Measurements from ENCODE around the gene PRDM16.
A peak's percentile ranks its signal among the peaks of the same experiment; 100 is the strongest.

The PRDM16 gene

GRCh38 chr1:3290915-3291314 is 221.9 kb downstream of the PRDM16 start:
- DNase-seq = no peak

DNA sequence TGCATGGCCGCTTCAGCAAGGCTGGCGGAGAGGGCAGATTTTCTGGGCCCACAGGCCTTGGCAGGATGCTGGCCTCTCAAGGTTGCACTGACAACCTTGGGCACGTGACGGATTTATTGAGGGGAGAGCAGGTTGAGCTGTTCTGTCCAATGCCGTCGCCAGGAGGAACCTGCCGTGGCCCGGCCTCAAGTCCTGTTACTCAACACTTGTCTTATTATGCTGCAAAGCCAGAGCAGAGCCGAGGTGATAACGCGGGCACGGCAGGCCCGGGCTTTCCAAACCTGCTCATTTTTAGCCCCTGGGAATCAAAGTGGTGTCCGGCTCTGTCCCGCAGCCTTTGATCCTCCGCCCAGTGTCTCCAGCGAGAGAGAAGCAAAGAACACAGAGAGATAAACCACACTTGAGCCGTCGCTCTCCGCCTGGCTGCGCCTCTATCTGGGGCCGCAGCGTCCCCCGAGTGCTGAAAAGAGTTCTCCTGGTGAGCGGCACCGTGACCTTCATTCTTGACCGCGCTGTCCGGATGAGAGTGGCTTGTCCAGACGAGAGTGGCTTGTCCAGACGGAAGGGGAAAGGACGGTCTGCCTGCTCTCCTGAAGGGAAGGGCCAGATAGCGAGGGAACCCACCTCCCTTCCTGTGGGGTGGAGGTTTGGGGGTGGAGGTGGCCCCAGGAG is 223.2 kb downstream of the PRDM16 start:
- no peak for DNase-seq

- no peak for DNase-seq
These were observed 224.0 kb downstream of the PRDM16 start for GRCh38 chr1:3292868-3293562.

DNA sequence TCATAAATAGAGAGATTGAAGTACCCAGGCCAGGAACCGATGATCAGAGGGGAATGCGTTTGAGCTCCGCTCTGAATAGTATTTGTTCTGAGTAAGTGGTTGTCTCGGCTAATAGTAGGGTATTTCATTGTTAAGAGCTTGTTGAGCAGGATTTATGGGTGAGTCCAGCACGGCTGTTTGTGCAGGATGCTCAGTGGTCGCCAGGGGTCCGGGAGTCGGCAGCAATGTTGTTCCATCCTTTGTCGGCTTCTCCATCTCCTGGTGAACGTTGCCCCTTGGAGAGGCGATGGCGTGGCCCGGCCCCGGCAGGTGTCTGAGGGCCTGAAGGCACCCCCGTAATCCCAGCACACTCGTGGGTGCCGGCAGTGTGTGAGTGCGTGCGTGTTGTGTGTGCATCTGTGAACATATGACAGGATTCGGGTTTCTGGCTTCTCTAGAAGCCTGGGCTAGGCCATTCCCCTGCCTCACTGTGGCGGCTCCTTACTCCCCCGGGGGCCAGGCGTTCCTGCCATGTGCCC is 224.6 kb downstream of the PRDM16 start:
- no peak for DNase-seq

DNA sequence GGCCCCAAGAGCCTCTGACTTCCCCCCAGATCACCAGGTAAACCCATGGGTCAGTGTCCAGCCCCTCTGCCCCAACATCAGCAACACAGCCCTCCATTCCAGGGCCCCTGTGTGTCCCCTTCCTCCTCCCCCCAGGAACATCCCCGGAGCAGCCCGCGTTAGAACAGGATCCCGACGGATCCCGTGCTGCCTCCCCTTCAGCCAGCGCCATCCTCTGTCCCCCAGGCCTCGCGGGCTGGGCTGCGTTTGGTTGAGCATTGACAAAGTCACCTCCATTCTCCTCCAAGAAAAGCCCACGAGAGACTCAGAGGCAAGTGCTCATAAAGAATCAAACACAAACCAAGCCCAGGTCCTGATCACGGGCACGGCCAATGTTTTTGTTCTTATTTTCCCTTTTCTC is 225.4 kb downstream of the PRDM16 start:
- DNase-seq = no peak

DNA sequence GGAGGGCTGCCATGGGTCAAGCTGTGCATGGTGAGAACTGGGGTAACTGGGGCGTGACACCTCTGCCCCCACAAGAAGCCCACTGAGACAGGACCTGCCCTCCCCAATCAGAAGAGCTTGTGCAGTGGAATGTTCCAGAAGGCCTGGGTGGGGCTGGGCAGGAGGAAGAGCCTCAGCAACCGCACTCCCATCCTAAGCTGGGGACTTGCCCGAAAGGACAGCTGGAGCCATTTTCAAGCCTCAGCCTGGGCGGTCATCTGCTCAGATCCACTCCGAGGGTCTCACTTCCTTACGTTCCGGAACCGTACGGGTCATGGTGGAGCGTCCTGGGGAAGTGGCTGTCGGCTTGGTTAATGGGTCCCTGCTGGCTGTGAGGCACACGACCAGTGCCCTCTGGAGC is 226.8 kb downstream of the PRDM16 start:
- no peak for DNase-seq

GRCh38 chr1:3296326-3296725 is 227.3 kb downstream of the PRDM16 start:
- DNase-seq = no peak

GRCh38 chr1:3296826-3297225 is 227.8 kb downstream of the PRDM16 start:
- DNase-seq = no peak

DNA sequence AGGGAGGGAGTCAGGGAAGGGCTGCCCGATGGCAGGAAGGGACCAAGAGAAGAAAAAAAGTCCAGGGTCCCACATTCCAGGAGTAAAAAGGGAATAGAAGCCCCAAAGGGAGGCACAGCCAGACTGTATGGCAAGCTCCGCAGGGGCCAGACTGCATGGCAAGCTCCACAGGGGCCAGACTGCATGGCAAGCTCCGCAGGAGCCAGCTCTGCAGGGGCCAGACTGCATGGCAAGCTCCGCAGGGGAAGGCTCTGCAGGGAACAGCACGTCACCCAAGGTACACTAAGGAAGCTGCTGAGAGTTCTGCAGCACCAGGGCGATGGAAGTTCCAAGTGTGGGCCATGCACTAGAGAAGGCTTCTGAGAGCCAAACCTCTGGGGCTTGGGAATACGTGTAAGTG is 228.8 kb downstream of the PRDM16 start:
- DNase-seq = no peak

- no peak for DNase-seq
These were observed 229.2 kb downstream of the PRDM16 start for GRCh38 chr1:3298197-3298596.

DNA sequence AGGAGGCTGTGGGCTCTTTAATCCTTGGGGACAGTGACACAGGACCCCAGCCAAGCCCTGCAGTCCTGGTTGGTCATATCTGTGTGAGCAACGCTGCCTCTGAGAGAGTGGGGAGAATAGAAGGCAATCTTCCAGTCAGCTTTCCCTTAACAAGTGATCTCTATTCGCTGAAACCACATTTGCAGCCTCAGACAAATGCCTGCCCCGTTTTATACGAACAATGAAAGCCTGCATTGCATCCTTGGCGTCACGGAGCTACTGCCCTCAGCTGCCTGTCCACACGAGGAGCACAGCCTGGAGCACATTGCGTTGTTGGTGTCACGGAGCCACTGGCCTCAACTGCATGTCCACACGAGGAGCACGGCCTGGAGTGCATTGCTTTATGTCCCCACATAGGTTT is 235.2 kb downstream of the PRDM16 start:
- no peak for DNase-seq

- no peak for DNase-seq
These were observed 235.7 kb downstream of the PRDM16 start for GRCh38 chr1:3304692-3305091.

DNA sequence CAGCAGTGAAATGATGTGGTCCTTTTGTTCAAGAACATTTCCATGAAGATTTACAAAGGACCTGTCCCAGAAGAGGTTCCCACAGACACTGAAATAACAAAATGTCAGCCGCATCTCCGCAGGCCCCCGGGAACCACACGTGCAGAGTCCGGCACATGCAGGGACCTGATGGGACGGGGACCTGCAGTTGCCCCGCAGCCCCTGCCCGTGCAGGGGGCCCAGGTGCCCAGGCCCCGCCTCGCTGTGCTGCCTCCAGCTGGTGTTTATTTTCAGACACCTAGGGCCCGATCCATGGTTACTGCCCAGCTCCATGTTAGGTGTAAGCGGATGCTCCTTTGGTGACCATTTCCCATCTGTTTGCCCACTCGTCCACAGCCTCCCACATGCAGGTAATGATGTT is 236.2 kb downstream of the PRDM16 start:
- DNase-seq = no peak

GRCh38 chr1:3306583-3307291 is 237.7 kb downstream of the PRDM16 start:
- no peak for DNase-seq

DNA sequence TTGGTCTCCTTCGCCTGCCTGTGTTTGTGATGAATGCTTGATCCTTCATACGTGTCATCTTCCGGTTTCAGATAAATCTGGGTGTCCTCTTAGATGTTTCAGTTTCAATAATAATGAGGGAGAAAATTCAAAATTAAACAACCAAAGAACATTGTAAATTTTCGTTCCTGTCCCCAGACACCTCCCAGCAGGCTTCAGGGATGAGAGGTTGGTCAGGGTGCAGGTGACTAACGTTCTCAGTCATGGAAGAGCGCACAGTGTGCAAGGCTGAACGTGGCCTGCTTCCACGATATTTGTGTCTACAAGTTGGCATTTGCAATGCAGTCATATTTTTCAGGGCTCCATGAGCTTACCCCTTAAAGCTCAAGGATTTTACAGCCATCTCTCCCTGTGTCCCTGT is 238.4 kb downstream of the PRDM16 start:
- no peak for DNase-seq

DNA sequence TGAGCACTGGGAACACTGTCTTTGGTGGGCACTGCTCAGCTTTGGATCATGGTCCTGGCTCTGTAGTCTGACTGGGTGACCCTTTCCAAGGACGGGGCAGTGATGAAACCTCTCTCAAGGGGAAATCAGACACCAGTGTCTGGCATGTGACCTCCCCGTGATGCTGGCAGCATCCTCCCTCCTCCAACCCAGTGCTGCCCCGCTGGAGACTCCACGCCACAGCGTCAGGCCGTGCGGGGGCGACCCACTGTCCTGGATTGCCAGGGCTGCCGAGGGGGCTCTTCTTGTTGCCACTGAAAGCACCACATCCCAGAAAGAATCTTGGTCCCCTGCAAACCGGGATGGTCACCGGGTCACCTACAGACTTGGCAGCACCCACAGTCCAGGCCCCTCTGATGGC is 239.1 kb downstream of the PRDM16 start:
- no peak for DNase-seq

- no peak for DNase-seq
These were observed 241.9 kb downstream of the PRDM16 start for GRCh38 chr1:3310718-3311400.

GRCh38 chr1:3311711-3312110 is 242.7 kb downstream of the PRDM16 start:
- DNase-seq = no peak

- DNase-seq = no peak
These were observed 243.4 kb downstream of the PRDM16 start for GRCh38 chr1:3312310-3312897.

- peak in 1 of 5 experiments; percentile 14 for DNase-seq
These were observed 244.0 kb downstream of the PRDM16 start for GRCh38 chr1:3312898-3313575.

- DNase-seq = no peak
These were observed 244.6 kb downstream of the PRDM16 start for GRCh38 chr1:3313576-3313950.
